Right hindlimb (tissue), 1 donor: ENCODE measurements around the gene E2F6.

Source experiments
- DNase-seq: peaks from one replicate; pipeline ENCODE4 v3.0.0-alpha.2; 2018

The E2F6 gene

GRCh38 chr2:11454824-11455223 is 11.1 kb downstream of the E2F6 start:
- DNase-seq = no peak

- no peak for DNase-seq
Measured at GRCh38 chr2:11450791-11451190, 15.2 kb downstream of the E2F6 start.

- DNase-seq = peak; percentile 63
Measured at GRCh38 chr2:11446733-11447248, 19.2 kb downstream of the E2F6 start.

GRCh38 chr2:11444737-11445136 is 21.2 kb downstream of the E2F6 start:
- DNase-seq = no peak

- no peak for DNase-seq
Measured at GRCh38 chr2:11438555-11439080, 27.3 kb downstream of the E2F6 start.

GRCh38 chr2:11437602-11438001 is 28.4 kb downstream of the E2F6 start:
- DNase-seq = no peak

- DNase-seq = no peak
Measured at GRCh38 chr2:11435036-11435435, 30.9 kb downstream of the E2F6 start.

GRCh38 chr2:11434443-11434842 is 31.5 kb downstream of the E2F6 start:
- no peak for DNase-seq

- DNase-seq = no peak
Measured at GRCh38 chr2:11433822-11434221, 32.1 kb downstream of the E2F6 start.

GRCh38 chr2:11430729-11431128 is 35.2 kb downstream of the E2F6 start:
- no peak for DNase-seq

GRCh38 chr2:11427224-11427623 is 38.7 kb downstream of the E2F6 start:
- DNase-seq = no peak

GRCh38 chr2:11422901-11423435 is 43.0 kb downstream of the E2F6 start:
- no peak for DNase-seq

GRCh38 chr2:11422491-11422865 is 43.5 kb downstream of the E2F6 start:
- DNase-seq = no peak

- no peak for DNase-seq
Measured at GRCh38 chr2:11421863-11422490, 44.0 kb downstream of the E2F6 start.

GRCh38 chr2:11420671-11421070 is 45.3 kb downstream of the E2F6 start:
- no peak for DNase-seq

GRCh38 chr2:11420190-11420589 is 45.8 kb downstream of the E2F6 start:
- no peak for DNase-seq

- DNase-seq = no peak
Measured at GRCh38 chr2:11419781-11420180, 46.2 kb downstream of the E2F6 start.

- no peak for DNase-seq
Measured at GRCh38 chr2:11417946-11418585, 47.9 kb downstream of the E2F6 start.

- DNase-seq = no peak
Measured at GRCh38 chr2:11416931-11417330, 49.0 kb downstream of the E2F6 start.

- DNase-seq = no peak
Measured at GRCh38 chr2:11416186-11416585, 49.8 kb downstream of the E2F6 start.

- no peak for DNase-seq
Measured at GRCh38 chr2:11414372-11415124, 51.4 kb downstream of the E2F6 start.

- DNase-seq = no peak
Measured at GRCh38 chr2:11412449-11412810, 53.5 kb downstream of the E2F6 start.

GRCh38 chr2:11411768-11412448 is 54.1 kb downstream of the E2F6 start:
- DNase-seq = peak; percentile 65
